ENCODE data around the gene PNPLA7.
"Not testable (repeated sequence)": the region's sequence is repeated elsewhere in the genome, so short reads cannot be mapped to it uniquely, and the experiment has no call there.

Gene PNPLA7

DNA sequence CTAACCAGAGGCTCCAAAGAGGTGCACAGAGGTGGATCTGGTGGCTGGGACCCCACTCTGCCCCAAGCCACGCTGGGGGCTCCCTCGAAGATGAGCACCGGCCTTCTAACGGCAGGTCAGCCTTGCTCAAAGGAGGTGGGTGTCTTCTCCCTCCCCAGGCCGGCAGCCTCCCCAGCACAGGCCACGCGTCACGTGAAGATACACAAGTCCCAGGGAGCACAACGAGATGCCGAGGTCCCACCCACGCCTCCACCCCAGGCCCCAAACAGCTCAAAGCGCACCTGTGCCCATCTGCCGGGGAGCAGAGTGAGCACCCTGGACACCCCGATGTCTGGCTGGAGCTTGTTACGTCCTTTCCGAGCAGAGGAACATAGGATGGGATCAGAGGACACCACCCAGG, 12.1 kb downstream of the PNPLA7 start:
- no peak for DNase-seq

DNA sequence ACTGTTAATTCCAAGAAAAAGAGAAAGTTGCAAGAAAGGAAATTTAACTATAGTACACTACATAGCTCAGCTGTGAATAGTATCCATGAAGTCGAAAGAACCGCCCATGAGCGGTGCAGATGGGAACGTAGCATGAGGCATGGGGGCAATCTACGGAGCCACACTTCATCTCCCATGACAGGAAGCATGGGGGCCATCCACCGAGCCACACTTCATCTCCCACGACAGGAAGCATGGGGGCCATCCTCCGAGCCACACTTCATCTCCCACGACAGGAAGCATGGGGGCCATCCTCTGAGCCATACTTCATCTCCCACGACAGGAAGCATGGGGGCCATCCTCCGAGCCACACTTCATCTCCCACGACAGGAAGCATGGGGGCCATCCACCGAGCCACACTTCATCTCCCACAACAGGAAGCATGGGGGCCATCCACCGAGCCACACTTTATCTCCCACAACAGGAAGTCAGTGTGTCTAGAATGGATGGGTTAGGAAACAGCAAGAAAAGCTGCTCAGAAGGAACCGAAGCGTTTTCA, 13.5 kb downstream of the PNPLA7 start:
- DNase-seq = not testable (repeated sequence)

DNA sequence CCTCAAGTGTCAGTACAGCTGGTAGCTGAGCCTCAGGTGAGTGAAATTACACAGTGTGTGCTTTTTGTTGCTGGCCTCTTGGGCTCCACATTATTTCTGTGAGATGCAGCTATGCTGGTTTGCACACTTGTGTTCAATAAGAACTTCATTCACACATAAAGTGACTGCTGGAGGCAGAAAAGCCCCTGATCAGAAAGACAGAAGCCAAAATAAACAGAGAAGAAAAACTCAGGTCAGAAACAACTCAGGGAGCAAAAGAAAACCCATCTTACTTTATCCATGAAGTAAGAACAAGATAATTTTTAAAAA, 15.1 kb downstream of the PNPLA7 start:
- DNase-seq = no peak

DNA sequence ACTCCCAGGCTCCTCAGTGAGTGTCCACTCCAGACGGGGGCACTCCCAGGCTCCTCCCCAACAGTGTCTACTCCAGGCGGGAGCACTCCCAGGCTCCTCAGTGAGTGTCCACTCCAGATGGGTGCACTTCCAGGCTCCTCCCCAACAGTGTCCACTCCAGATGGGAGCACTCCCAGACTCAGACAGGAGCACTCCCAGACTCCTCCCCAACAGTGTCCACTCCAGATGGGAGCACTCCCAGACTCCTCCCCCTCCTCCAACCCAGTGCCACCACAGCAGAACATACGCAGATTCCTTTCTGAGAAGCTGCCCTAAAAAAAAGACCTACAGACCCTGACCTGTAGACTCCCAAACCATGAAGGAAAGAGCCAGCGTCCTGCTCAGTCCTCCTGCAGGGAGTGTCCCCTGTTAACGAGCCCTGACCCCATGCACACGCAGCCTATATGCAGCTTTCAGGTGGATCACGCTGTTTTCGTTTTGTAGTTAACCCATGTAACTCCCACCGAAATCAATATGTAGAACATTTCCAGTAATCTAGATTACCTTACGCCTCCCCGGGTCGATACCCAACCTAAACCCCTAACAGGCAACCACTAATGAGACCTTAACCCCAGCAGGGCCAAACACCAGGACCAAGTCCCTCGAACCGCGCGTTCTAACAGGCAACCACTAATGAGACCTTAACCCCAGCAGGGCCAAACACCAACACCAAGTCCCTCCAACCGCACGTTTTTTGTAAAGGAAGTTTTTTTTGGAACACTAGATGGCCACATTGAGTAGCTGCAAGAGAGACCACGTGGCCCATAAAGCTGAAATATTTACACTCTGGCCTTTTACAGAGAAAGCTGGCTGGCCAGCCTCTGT, 15.7 kb downstream of the PNPLA7 start:
- peak; percentile 61 to 78 (median 72) for DNase-seq

DNA sequence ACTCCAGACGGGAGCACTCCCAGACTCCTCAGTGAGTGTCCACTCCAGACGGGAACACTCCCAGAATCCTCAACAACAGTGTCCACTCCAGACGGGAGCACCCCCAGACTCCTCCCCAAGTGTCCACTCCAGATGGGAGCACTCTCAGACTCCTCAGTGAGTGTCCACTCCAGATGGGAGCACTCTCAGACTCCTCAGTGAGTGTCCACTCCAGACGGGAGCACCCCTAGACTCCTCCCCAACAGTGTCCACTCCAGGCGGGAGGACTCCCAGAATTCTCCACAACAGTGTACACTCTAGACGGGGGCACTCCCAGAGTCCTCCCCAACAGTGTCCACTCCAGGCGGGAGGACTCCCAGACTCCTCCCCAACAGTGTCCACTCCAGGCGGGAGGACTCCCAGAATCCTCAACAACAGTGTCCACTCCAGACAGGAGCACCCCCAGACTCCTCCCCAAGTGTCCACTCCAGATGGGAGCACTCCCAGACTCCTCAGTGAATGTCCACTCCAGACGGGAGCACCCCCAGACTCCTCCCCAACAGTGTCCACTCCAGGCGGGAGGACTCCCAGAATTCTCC, 17.2 kb downstream of the PNPLA7 start:
- not testable (repeated sequence) for DNase-seq

DNA sequence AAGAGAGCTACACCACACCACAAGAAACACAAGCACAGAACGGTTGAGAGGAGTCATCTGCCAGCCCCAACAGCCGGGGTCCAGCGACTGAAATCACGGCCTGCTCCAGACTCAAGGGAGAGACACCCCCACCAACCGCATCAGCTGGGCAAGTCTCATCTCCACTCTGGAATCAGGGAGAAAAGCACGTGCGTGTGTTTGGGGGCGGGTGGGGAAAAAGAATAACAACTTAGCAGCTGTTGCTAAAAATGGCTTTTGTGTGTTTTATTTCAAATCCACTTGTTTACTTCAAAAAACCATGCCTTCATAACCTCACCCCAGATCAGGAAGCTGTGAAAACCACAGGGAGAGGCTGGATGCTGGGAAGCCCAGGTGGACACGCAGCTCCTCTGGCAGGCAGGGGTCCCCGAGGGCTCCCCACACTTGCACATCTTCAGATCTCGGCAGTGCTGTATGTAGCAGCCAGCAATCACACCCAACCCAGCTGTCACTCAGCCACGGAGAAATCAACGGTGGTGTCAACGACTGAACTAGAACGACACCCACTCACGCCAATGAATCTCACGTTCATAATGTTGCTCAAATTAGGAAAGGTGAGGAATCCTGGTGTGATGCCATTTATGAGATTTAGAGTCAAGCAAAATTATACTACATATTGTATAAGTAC, 19.0 kb downstream of the PNPLA7 start:
- no peak for DNase-seq

DNA sequence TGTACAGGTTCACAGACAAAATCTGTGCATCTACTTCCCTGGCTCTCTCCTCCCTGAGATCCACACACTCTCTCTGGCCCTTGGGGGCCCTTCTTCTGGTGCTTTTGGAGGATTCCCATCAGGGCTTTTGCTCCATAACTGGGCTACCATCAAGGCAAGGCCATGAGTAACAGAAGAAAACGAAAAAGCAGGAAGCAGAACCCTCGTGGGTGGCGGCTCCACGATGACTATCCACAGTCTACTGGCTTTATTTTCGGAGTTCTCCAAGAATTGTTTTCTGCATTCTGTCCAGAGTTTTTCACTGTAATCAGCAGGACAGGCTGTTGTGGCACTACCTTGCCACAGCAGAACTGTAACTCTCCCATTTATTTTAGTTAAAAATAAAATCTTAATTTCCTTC, 19.9 kb downstream of the PNPLA7 start:
- peak; percentile 41 to 54 (median 48) for DNase-seq

DNA sequence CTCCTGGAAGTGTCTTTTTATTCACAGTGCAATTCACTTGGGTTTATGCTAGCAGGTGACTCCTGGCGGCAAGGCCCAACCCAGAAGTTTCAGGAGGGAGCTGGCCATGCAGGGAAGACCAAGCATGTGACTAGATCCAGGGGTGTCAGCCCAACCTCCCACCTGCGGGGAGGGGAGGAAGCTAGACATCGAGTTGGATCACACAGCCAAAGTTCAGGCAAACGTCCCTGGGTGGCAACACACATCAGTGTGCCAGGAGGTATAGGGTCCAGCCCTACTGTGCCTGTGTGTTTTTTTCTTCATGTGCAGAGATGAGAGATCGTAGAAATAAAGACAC, 25.3 kb downstream of the PNPLA7 start:
- DNase-seq = no peak

DNA sequence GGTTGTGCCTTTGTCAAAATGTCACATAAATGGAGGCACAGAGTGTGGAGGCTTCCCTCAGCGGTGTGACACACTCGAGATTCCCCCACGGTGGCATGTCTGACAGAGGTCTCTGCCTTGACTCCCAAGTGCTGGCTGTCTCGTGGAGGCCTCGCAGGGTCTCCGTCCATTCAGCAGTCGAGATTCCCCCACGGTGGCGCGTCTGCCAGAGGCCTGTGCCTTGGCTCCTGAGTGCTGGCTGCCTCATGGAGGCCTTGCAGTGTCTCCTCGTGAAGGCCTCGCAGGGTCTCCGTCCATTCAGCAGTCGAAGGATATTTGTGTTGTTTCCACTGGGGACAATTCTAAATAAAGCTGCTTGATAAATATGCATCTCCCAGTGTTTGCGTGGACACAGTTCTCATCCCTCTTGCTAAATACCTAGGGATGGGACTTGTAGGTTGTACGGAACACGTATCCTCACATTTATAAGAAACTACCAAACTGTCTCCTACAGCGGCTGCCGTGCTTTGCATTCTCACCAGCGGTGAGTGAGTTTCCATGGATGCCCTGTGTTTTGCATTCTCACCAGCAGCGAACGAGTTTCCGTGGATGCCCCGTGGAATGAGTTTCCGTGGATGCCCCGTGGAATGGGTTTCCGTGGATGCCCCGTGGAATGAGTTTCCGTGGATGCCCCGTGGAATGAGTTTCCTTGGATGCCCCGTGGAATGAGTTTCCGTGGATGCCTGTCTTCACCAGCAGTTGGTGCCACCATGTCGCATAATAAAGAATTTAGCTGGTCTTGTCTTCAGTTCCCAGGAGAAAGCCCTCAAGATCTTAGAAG, 25.8 kb downstream of the PNPLA7 start:
- no peak for DNase-seq

DNA sequence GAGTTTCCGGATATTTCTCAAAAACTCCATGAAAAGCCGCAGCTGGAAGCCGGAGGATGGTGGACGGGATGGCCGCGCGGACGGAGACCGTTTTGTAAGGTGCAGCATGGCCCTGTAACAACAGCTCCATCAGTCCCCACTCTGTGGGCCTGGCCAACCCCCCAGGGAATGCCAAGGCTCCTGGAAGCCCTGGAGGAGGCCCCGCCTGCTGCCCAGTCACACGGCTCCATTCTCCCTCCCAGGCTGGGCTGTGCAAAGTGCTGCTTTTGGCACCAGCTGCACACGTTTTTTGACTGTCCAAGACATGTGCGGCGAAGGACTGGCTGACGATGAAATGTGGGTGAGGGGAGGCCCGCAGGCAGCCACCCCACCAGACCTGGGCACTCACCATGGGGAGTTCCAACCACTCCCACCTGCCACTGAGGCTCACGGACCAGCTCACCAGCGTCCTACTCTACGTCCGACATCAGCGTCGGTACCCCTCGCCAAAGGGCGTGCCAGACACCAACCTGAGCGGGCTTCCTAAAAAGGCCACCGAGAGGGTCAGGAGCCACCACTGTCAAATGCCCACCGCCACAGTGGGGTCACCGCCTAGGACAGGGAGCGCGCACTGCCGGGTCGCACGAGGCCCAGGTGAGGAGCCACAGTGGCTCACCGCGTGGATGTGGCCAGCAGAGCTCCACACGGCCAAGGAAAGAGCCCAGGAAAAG, 27.3 kb downstream of the PNPLA7 start:
- no peak for DNase-seq

DNA sequence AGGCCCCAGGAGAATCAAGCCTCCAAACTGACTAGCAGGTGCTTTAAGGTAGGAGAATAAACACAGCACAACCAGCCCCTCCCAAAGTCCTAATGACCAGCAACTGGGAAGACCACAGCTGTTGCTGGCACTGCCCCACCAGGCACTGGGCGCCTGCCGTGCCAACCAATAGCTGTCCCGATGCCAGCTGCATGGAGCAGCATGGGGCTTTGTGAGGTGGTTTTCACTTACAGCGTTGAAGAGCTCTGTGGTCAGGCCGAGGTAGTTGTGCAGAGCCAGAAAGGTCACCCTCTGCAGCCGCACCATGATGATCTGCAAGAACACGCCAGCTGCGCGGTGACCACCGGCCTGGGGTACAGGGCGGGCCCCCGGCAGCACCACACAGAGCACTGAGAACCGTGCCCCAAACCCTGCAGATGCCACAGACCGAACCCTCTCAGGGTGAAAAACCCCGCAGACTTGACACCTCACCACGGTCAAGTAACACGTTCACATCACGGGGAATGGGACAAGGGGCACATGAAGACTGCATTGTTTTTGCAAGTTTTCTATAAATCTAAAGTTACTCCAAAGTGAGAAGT, 28.7 kb downstream of the PNPLA7 start:
- DNase-seq = no peak

DNA sequence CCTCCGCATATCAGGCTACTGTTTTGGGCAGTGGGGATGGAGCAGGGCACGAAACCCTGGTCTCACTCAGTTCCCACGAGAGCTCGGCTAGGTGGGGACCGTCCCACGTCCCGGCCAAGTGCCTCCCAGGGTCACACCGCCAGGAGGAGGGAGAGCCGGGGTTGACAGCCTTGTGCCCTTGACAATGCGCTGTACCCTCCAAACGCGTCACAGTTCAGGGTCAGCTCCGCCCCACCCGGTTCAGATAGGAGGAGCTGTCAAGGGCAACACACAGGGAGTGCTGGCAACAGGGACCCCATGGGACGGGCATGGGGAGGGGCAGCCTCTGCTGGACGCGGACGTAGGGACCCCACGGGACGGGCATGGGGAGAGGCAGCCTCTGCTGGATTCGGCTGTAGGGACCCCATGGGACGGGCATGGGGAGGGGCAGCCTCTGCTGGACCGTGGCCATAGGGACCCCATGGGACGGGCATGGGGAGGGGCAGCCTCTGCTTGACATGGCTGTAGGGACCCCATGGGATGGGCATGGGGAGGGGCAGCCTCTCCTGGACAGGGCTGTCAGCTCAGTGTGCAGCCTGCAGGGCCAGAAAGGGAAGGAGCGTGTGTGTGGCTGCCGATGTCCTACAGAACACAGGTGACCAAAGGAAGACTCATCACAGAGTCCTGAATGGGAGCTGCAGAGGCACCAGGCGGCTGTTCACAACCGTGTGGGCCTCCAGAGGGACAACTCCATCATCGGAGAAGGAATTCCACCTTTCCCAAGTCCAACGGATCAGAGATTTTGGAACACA, 29.4 kb downstream of the PNPLA7 start:
- DNase-seq = no peak

DNA sequence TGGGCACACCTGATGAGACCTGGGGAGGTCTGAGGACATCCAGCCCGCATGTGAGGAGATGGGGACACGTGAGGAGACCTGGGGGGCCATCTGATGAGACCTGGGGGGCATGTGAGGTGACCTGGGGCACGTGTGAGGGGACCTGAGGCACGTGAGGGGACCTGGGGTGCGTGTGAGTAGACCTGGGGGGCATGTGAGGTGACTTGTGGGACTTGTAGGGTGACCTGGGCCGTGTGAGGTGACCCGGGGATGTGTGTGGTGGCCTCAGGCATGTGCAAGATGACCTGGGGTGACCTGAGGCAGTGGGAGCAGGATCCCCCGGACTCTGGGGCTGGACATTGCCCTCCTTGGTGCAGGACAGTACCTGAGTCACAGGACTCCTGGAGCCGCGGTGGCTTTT, 30.6 kb downstream of the PNPLA7 start:
- no peak for DNase-seq

DNA sequence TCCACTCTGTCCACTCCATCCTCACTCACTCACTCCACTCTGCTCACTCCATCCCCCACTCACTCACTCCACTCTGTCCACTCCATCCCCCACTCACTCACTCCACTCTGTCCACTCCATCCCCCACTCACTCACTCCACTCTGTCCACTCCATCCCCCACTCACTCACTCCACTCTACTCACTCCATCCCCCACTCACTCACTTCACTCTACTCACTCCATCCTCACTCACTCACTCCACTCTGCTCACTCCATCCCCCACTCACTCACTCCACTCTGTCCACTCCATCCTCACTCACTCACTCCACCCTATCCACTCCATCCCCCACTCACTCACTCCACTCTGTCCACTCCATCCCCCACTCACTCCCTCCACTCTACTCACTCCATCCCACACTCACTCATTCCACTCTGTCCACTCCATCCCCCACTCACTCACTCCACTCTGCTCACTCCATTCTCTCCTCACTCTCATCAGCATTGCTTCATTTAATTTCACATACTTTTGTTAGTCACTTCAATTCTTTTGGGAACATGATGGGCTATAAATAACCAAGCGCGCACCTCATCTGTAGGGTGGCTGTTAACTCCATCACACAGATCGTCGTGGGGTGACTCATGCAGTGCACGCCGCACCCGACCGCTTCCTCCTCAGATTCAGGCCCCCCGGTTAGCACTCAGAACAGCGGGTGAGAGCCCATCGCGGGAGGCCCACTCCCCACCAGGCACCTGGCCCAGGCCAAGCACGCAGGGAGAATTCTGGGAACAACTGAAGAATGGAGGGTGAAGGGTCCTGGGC, 31.3 kb downstream of the PNPLA7 start:
- DNase-seq = not testable (repeated sequence)

DNA sequence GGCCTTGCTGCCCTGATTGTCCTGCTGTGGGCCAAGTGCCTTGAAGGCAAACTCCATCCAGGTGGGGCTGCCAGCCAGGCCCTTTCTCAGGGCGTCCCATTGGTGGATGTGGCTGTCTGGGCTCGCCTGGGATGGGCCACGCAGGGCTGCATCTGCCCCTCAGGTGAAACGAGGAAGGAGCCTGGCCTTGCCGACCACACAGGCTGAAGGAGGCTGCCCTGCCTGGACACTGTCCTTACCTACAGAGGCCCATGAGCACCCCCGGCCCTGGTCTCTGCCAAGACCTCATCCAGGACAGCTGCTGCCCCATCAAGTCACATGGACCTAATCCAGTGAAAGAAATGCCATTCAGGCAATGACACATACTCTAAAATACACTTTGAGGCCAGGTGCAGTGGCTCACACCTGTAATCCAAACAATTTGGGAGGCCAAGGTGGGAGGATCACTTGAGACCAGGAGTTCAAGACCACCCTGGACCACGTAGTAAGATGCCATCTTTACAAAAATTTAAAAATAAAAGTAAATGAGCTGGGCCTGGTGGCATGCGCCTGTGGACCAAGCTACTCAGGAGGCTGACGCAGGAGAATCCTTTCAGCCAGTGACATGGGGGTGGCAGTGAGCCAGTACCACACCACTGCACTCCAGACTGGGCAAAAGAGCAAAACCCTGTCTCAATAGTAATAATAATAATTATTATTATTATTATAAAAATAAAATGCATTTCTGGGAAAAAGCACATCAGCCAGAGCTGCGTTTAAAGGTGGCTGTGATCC, 33.9 kb downstream of the PNPLA7 start:
- no peak for DNase-seq

DNA sequence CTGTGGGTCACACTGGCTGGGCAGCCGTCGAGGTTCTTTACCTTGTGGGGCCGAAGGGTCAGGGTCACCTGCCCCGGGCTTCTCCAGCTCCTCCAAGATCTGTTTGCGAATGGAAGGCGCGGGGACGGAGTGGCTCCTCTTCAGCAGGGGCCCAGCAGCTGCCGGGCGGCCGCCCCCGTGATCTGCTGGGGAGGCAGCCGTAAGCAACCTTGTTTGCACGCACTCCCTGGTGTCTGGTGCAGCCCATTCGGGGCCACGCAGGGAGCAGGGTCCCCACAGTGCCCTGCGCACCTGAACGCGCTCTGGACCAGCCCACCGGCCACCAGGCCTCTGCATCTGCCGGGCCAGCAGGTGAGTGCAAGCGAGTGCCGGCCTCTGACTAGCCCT, 34.9 kb downstream of the PNPLA7 start:
- DNase-seq = no peak

DNA sequence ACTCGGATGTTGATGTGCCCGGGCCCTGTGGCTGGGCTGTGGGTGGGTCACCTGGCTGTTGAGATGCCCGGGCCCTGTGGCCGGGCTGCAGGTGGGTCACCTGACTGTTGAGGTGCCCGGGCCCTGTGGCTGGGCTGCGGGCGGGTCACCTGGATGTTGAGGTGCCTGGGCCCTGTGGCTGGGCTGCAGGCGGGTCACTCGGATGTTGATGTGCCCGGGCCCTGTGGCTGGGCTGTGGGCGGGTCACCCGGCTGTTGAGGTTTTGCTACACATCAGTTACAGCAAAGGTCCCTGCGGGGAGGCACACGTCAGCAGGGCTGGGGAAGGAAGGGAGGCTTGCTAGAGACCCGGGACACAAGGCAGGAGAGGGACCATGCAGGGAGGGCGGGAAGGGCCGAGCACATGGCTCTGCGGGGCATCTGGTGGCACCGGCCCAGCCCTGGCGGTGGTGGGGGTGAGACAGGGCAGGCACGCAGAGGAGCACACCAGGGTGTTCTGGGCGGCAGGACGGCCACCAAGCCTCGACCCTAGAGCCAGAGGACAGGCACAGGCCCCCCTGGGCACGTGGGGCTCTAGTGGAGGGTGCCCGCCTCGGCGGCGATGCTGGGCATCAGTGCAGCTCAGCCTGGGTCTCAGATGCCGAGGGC, 35.4 kb downstream of the PNPLA7 start:
- no peak for DNase-seq

DNA sequence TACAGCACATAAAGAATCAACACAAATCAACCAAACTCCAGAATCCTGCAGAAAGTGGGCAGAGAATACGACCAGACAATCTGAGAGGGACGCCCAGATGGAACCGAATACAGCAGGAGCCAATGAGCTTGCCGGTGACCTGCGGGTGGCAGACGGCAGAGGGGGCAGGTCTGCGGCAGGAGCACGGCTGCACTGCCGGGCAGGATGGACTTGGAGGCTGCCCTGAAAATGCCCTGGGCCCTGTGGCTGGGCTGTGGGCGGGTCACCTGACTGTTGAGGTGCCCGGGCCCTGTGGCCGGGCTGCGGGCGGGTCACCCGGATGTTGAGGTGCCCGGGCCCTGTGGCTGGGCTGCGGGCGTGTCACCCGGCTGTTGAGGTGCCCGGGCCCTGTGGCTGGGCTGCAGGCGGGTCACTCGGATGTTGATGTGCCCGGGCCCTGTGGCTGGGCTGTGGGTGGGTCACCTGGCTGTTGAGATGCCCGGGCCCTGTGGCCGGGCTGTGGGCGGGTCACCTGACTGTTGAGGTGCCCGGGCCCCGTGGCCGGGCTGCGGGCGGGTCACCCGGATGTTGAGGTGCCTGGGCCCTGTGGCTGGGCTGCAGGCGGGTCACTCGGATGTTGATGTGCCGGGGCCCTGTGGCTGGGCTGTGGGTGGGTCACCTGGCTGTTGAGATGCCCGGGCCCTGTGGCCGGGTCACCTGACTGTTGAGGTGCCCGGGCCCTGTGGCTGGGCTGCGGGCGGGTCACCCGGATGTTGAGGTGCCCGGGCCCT, 36.2 kb downstream of the PNPLA7 start:
- DNase-seq = not testable (repeated sequence)
